IPS-11a (cell line): Measurements from ENCODE around the gene PIP4K2B.

Experiments
- H3K4me3 ChIP-seq: one replicate; pipeline ENCODE4 v1.5.1; 2013; ENCODE audit warnings: low read depth, low read length, control low read depth

Gene PIP4K2B

GRCh38 chr17:38779965-38780752, 19.2 kb downstream of the PIP4K2B start:
- no peak overlapping the region for H3K4me3 ChIP-seq

DNA sequence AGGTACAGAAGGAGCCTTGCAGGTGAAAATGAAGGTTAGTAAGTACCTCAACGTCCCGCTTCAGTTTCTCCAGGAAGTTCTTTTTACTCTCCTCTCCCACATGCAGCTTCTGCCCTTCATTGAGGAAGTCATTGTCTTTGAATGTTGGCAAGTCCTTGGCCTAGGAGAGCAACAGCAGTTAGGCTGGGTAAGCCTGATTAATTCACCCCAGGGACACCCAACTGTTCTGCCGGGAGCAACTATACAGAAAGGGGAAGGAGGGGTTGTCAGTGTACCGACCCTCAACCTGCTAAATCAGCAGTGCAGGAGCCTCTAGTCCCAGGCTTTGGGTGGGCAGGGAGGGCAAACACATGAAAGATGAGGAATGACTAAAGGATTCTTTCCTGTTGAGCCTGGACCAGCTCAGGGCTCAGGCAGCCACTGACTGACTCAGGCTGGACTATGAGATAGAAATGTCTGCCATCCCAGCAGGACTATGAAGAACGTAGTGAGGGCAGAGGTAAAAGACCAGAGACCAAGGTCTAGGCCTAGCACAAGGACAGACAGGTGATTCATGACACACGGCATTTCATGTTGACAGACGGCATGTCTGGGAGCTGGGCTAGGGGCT, 21.6 kb downstream of the PIP4K2B start:
- H3K4me3 ChIP-seq, result no peak overlapping the region

DNA sequence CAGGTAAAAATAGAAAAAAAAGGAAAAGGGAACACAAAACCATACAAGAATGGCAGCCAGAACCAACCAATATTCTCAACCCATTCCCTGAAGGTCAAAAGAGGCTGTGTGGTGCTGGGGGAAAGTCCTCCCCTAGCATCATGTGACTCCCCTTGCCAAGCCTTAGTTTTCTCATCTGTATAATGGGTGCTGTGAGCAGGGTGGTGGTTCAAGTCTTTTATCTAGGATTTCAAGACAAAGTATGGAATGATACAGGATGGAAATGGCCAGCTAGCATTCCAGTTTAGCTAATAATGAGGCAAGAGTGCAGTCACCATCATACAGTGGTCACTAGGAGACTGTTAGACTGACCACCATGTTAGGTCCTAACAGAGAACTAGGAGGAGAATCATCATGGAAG, 26.1 kb downstream of the PIP4K2B start:
- H3K4me3 ChIP-seq, result no peak overlapping the region

DNA sequence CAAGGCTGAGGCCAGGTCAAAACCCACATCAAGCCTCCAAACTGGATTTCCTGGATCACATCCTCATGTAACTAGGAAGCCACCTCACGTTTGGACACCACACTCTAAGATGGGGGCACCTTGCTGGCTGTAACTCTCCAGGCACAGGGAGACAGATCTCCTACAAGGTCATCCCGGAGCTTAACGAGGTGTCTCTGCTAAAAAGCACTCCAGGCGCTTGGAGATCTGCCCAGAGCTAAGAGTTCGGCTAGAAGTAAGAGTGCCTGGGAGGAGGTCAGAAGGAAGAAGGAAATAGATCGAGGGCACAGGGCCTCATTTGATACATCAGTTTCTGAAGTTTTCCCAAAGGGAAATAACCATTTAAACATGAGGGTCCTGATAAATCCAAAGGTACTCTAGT, 30.9 kb downstream of the PIP4K2B start:
- no peak overlapping the region for H3K4me3 ChIP-seq

DNA sequence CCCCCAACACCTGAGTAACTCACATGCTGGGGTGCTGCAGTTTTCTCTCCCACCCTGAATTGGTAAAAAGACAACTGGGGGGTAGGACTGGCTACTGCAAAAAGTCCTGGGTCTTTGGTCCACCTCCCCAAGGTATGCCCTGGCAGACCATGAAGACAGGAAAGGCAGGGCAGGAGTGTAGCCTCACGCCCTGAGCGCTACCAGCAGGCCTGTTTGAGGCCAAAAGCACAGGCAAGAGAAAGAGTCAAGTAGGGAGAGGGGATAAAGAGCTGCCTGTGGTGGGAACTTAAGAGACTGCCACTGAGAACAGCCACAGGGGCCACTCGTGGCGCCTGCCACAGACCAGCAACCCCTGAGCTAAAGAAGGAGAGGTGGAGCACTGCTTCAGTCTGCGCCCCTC, 33.0 kb downstream of the PIP4K2B start:
- no peak overlapping the region for H3K4me3 ChIP-seq

- no peak overlapping the region for H3K4me3 ChIP-seq
These were observed 37.1 kb downstream of the PIP4K2B start for GRCh38 chr17:38762231-38762630.

DNA sequence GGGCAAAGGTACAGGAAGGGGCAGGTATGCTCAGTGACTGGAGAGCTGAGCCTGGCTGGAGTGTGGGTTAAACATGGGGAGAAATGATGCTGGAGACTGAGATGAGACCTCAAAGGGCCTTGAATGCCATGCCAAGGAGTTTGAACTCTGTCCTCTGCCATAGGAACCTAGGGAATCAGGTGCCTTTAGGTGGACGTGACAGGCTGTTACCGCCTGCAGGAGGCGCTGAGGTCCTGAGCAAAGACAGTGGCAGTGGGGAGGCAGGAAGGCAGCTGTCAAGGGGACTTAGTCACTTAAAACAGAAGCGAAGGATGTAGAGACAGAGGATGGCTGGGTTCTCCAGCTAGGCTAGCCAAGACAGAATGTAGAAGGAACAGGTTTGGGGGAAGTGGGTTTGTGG, 37.7 kb downstream of the PIP4K2B start:
- no peak overlapping the region for H3K4me3 ChIP-seq

DNA sequence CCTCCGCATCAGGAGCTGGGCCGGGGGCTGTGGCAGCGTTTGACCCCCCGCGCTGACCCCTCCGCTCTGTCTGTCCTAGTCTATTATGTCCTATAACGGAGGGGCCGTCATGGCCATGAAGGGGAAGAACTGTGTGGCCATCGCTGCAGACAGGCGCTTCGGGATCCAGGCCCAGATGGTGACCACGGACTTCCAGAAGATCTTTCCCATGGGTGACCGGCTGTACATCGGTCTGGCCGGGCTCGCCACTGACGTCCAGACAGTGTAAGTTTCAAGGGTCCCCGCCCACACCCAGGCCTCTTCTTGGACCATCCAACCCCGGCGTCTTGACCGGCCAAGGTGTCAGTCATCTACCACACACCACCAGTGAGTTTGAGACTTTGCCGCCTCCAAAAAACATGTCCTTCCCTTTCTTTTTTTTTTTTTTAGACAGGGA, 46.3 kb downstream of the PIP4K2B start:
- peak overlapping the region; percentile 95 for H3K4me3 ChIP-seq

- peak within 1 kb of the TSS; percentile 95 for H3K4me3 ChIP-seq
These were observed 46.9 kb downstream of the PIP4K2B start, which contains the start of gene PSMB3 for GRCh38 chr17:38752308-38753070. PSMB3 (plus strand) TSS chr17:38752741; CDS start chr17:38752827, 86 bp downstream.

GRCh38 chr17:38751808-38752307, 47.5 kb downstream of the PIP4K2B start:
- H3K4me3 ChIP-seq, result peak overlapping the region; percentile 95

- peak overlapping the region; percentile 69 for H3K4me3 ChIP-seq
These were observed 48.1 kb downstream of the PIP4K2B start for GRCh38 chr17:38751144-38751807.

DNA sequence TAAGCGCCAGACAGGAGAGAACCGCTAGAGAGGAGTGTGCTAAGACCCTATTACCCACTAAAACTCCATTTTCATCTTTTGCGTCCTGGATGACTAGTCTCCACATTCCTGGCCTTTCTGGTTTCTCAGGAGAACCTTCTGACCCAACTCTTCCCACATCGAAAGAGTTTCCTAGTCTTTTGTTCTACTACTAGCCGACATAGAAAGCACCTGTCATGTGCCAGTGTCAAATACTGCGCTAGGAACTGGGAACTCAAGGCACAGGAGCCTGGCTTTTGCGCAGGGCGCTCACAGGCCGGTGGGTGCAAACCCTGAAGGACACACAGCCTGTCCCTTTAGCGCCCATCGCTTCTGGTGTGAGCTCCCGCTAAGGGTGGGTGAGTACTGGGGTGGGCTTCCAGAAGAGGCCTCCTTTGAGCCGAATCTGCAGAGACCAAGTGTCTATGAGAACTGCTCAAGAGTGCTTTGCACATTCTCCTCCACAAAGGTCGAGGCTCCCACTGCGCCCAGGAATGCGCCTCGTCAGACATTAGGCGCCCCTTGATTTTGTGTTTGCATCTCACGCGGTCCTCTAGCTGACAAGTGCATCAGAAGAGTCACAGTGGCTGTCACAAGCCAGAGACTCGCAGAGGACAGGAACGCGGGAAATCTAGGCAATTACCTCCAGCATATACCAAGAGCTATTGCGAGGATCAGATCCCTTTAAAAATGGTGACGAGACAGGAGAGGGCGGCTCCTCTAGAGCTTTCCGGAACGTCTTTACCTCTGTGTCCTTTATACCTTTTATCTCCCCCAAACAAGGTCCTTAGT, 48.8 kb downstream of the PIP4K2B start:
- H3K4me3 ChIP-seq, result peak overlapping the region; percentile 69

DNA sequence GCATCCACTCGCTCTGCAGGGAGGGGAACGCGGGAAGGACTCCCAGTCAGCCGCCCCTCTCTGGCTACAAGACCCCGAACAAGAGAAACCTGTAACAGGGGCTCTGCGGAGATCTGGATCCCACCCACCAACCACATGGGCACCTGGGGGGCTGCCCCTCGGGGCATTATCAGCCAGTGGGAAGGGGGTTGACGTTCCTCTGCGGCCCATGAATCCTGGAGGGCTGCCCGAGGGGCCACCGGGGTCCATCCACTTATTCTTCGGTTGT, 49.4 kb downstream of the PIP4K2B start:
- H3K4me3 ChIP-seq, result peak overlapping the region; percentile 69

DNA sequence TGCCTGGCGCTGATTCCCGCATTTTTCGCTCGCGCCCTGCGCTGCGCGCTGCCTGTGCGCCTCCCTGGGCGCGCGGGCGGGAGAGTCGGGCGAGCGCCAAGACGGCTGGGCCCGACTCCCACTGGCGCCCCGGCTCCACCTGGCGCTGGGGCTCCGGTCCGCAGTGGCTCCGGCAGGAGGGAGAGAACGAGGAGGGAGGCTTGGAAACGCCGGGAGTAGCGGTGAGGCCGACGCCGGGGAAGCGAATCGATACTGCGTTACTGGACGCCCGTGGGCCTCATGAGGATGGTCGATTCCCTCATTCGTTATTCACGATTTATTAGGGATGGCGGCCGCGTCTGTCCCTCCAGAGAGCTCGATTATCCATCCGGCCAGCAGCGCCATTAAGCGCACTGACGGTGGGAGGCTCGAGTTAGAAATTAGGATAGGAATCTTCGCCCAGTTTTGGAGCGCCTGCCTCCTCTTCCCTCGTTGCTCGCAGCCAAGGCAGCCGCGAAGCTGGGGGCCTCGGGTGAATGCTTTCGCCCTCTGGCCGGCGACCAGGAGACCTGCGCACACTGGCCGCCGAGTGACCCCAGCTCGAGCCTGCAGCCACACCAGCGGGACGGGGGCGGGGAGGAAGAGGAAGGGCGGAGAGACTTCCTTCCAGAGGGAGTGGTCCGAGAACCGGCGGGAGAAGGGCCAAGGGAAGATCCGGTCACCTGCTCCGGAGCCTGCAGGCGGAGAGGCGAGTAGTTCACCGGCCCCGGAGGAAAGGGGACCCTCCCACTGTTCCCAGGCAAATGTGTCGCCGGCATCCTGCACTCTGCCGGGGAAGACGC, 49.9 kb downstream of the PIP4K2B start:
- peak overlapping the region; percentile 69 for H3K4me3 ChIP-seq

DNA sequence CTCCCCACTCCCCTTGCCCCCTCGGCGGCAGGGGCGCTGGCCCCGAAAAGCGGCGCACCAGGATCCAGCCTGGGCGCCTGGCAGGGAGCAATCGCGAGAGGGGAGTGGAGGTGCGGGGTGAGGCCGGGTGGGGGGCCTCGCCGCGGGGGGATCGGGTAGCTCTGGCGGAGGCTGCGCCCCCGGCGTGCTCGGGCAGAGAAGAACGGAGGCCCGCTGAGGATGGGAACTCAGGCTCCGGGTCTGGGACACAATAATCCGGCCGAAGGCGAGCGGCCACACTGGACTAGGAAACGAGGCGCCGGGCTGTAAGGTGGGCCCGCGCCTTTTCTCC, 50.5 kb downstream of the PIP4K2B start:
- peak overlapping the region; percentile 69 for H3K4me3 ChIP-seq

DNA sequence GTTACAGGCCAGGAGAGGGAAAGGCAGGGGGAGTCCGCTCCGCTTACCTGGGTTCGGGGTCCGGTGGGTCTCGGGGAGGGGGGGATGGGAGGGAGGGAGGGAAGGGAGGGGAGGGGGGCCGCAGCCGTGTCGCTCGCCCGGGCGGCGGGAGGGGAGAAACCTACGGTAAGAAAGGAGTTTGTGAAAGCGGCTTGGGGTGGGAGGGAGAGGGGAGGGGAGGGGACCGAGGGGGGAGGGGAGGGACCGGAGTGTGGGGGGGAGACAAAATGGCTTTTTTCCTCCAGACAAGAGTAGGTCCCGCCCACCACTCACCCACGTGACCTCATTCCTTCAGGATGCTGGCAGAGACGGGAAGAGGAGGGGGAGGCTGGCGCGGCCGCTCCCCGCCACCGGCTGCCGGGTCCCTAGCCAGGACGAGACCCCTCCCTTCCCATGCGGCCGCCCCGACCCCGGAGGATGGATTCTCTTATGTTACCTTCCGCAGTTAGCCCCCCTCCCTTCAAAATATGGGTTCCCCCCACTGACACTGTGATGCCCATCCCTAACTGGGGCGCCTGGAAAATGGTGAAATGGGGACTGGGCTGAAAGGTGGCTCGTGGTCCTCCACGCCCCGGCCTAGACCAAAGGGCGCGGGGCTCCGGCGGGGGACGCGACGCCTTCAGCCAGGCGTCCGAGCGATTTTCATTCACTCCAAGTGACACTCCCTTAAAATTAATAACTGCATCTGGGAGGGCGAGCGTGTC, 51.0 kb downstream of the PIP4K2B start, which contains the start of gene PCGF2:
Gene PCGF2 (minus strand): TSS at position 188 of the 743 bp plus-strand sequence. CDS start 7,934 bp downstream, outside the sequence.
- peak within 1 kb of the TSS; percentile 85 for H3K4me3 ChIP-seq

DNA sequence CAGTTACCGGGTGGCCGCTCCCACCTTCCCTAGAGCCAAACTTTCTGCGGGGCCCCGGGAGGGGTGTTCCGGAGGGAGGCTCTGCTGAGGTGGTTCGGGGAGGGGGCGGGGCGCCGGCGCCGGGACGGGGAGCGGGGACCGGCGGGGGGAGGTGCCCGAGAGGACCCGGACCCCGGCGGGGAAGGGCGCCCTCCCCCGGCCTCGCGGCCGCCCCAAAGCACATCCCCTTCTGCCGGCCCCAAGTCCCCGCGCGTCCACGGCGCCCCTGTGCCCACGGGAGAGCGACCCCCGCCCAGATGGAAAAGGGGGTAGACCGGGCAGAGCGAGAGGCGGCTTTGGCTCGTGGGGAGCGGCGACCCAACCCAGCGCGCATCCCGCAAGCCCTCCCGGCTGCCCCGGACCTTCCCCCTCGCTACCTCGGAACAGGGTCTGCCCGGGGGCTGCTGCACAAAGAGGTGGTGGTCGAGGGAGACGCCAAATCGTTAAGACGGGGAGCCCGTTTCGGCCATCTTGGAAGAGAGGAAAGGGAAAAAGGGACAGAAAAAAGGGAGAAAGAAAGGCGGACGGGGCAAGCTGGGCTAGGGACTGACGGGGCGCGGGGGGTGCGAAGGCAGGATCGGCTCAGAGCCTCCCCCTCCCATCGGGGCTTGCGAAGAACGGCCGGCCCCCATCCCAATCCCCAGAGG, 51.8 kb downstream of the PIP4K2B start:
- H3K4me3 ChIP-seq, result peak overlapping the region; percentile 85

GRCh38 chr17:38746849-38747462, 52.4 kb downstream of the PIP4K2B start:
- peak overlapping the region; percentile 85 for H3K4me3 ChIP-seq
